ENCODE measurements around the gene RCSD1. TPM values are rescaled to one million over a fixed set of nuclear protein-coding genes. Genes with fewer than 3 reads are reported as not detected.

RCSD1 gene
- total and polyA plus RNA-seq, 2 donors (not counting 3 experiments of a cell fraction or from before 2014, with no cell fraction given), result 0.08 to 1.00 TPM

GRCh38 chr1:167683226-167683625 is 53.2 kb downstream of the RCSD1 start:
- DNase-seq (ENCODE audit: low read depth, low spot score), result no peak
- no peak overlapping the region for H3K4me2 ChIP-seq (ENCODE audit: insufficient read depth, low read length)
- H2AFZ ChIP-seq (ENCODE audit: low read depth, low read length), result no peak overlapping the region
- ChIA-PET POLR2A (no interaction called here), CTCF (no interaction called here)
- no TSS peak for BruUV-seq (replicated peaks)
- no peaks in the 10 kb centered on the region for H4K20me1 ChIP-seq (replicated peaks; ENCODE audit: control insufficient read depth, extremely low read depth, insufficient read depth, low read length)
- no peaks in the 10 kb centered on the region for H3K9me1 ChIP-seq (replicated peaks; ENCODE audit: control insufficient read depth, extremely low read depth, insufficient read depth, low read length)
- intact Hi-C loops (cut with micrococcal nuclease), result loop anchor here (10.0 kb wide), 1 partner anchor 238 kb away; no protein-coding TSS in a partner anchor
- H3K27me3 ChIP-seq (ENCODE audit: control insufficient read depth in 2 of 2, insufficient read depth in 2 of 2, low read length in 2 of 2), result peaks cover 6 to 10% of the 10 kb centered on the region in 2 experiments
- TF ChIP-seq GATA2 (IDR thresholded peaks at IDR 0.05; ENCODE audit: insufficient read depth, insufficient read length, low read depth, low read length) (no peak), POLR2AphosphoS5 (IDR thresholded peaks at IDR 0.05; ENCODE audit: insufficient read depth, low read depth, low read length) (no peak)
- no peak overlapping the region for H3K9ac ChIP-seq (replicated peaks; ENCODE audit: extremely low read depth, insufficient read depth, low read length)
- no peak overlapping the region for H3K4me3 ChIP-seq (replicated peaks in 1 of 3; ENCODE audit: insufficient read depth in 1 of 3, low read depth in 1 of 3, low read length in 3 of 3)
- dilution Hi-C loops (cut with MboI; ENCODE audit: extremely low pct_ligation_motif_present, low sequenced_read_pairs), result no loop called here
- no peaks in the 10 kb centered on the region for H3K79me2 ChIP-seq (ENCODE audit: control insufficient read depth, insufficient read depth, low read length)
- no peak for FAIRE-seq
- no peaks in the 10 kb centered on the region for H3K9me3 ChIP-seq (replicated peaks; ENCODE audit: control insufficient read depth, insufficient read depth, low read length)
- no peaks in the 10 kb centered on the region for H3K36me3 ChIP-seq (ENCODE audit: control insufficient read depth in 2 of 2, extremely low read depth in 1 of 2, insufficient read depth in 2 of 2, low read length in 2 of 2)
- H3K4me1 ChIP-seq (ENCODE audit: control insufficient read depth, extremely low read depth, insufficient read depth, low read length), result no peaks in the 10 kb centered on the region
- H3K27ac ChIP-seq (ENCODE audit: insufficient read depth, low read depth, low read length), result no peak overlapping the region

- no TSS peak for BruUV-seq (replicated peaks)
- dilution Hi-C loops (cut with MboI; ENCODE audit: extremely low pct_ligation_motif_present, low sequenced_read_pairs) (no loop called here), intact Hi-C loops (cut with micrococcal nuclease) (loop anchor here (10.0 kb wide), 1 partner anchor 239 kb away; no protein-coding TSS in a partner anchor)
- Histone ChIP-seq H3K79me2 (ENCODE audit: control insufficient read depth, insufficient read depth, low read length) (no peaks in the 10 kb centered on the region), H3K9me1 (replicated peaks; ENCODE audit: control insufficient read depth, extremely low read depth, insufficient read depth, low read length) (no peaks in the 10 kb centered on the region), H3K9me3 (replicated peaks; ENCODE audit: control insufficient read depth, insufficient read depth, low read length) (no peaks in the 10 kb centered on the region), H3K4me1 (ENCODE audit: control insufficient read depth, extremely low read depth, insufficient read depth, low read length) (no peaks in the 10 kb centered on the region), H3K4me2 (ENCODE audit: insufficient read depth, low read length) (no peak overlapping the region), H3K27ac (ENCODE audit: insufficient read depth, low read depth, low read length) (no peak overlapping the region), H3K9ac (replicated peaks; ENCODE audit: extremely low read depth, insufficient read depth, low read length) (no peak overlapping the region), H3K36me3 (ENCODE audit: control insufficient read depth in 2 of 2, extremely low read depth in 1 of 2, insufficient read depth in 2 of 2, low read length in 2 of 2) (no peaks in the 10 kb centered on the region), H3K27me3 (ENCODE audit: control insufficient read depth in 2 of 2, insufficient read depth in 2 of 2, low read length in 2 of 2) (peaks cover 6 to 10% of the 10 kb centered on the region in 2 experiments), H3K4me3 (replicated peaks in 1 of 3; ENCODE audit: insufficient read depth in 1 of 3, low read depth in 1 of 3, low read length in 3 of 3) (no peak overlapping the region), H4K20me1 (replicated peaks; ENCODE audit: control insufficient read depth, extremely low read depth, insufficient read depth, low read length) (no peaks in the 10 kb centered on the region), H2AFZ (ENCODE audit: low read depth, low read length) (no peak overlapping the region)
- ChIA-PET POLR2A (no interaction called here), CTCF (no interaction called here)
- no peak for FAIRE-seq
- TF ChIP-seq EZH2 (IDR thresholded peaks at IDR 0.05; ENCODE audit: borderline replicate concordance, low read depth, low read length, severe bottlenecking) (no peak), GATA2 (IDR thresholded peaks at IDR 0.05; ENCODE audit: insufficient read depth, insufficient read length, low read depth, low read length) (no peak), POLR2AphosphoS5 (IDR thresholded peaks at IDR 0.05; ENCODE audit: insufficient read depth, low read depth, low read length) (no peak), MYC (IDR thresholded peaks at IDR 0.05; ENCODE audit: low read depth, low read length) (no peak)
- TF ChIP-seq, protein P1, sequence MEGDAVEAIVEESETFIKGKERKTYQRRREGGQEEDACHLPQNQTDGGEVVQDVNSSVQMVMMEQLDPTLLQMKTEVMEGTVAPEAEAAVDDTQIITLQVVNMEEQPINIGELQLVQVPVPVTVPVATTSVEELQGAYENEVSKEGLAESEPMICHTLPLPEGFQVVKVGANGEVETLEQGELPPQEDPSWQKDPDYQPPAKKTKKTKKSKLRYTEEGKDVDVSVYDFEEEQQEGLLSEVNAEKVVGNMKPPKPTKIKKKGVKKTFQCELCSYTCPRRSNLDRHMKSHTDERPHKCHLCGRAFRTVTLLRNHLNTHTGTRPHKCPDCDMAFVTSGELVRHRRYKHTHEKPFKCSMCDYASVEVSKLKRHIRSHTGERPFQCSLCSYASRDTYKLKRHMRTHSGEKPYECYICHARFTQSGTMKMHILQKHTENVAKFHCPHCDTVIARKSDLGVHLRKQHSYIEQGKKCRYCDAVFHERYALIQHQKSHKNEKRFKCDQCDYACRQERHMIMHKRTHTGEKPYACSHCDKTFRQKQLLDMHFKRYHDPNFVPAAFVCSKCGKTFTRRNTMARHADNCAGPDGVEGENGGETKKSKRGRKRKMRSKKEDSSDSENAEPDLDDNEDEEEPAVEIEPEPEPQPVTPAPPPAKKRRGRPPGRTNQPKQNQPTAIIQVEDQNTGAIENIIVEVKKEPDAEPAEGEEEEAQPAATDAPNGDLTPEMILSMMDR (IDR thresholded peaks at IDR 0.05; ENCODE audit: extremely low read depth in 1 of 2, insufficient read depth in 1 of 2, low read depth in 1 of 2, low read length in 2 of 2), result no peak
- TF ChIP-seq, protein P2, sequence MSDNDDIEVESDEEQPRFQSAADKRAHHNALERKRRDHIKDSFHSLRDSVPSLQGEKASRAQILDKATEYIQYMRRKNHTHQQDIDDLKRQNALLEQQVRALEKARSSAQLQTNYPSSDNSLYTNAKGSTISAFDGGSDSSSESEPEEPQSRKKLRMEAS (IDR thresholded peaks at IDR 0.05; ENCODE audit: insufficient read depth, insufficient read length), result no peak
- no peak for DNase-seq (ENCODE audit: low read depth, low spot score)
Measured at GRCh38 chr1:167683641-167684502, 53.8 kb downstream of the RCSD1 start.
